HUDEP-2 (cell line): ENCODE measurements around the gene GCK.

Experiments used
- DNase-seq, 76 experiments: peaks; one replicate each; lab custom pipeline; 2025; ENCODE audit not compliant: unreplicated experiment in 76 of 76; lab: John Stamatoyannopoulos, UW

GCK gene

DNA sequence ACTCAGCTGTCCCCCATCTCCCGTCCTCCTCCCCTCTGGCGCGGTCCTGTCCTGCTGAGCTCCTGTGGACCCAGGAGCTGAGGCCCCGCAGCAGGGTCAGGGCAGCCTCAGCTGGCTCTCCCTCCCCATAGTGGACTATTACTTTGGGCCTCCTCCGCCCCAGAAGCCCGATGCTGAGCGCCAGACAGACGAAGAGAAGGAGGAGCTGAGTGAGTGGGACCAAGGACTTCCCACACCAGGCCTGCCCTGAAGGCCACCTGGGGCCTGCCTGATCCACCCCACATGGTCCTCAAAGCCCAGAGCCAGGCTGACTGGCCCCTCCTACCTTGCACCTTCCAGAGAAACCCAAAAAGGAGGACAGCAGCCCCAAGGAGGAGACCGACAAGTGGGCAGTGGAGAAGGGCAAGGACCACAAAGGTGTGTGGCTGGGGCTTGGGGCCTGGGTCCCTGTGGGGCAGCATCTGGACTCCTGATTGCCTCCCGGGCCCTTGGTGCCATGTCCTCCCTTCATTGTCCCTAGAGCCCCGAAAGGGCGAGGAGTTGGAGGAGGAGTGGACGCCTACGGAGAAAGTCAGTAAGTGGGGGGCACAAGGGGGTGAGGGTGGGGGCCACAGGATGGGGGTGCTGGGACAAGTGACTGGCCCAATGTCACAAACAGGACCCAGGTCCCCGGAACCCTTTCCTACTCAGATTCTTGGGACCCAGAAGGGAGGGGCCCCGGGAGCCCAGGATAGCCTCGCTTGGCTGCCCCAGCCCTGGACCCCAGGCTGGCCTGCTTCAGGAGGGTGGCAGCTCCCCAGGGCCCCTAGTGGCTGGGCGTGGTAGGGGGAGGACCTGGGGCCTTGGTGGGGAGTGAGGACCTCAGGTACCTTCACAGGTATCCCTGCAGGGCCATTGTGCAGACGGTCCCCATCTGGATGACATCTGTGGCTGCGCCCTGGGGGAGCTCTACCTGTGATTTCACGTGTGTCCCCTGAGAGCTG, 80.2 kb downstream of the GCK start:
- DNase-seq = no peak

DNA sequence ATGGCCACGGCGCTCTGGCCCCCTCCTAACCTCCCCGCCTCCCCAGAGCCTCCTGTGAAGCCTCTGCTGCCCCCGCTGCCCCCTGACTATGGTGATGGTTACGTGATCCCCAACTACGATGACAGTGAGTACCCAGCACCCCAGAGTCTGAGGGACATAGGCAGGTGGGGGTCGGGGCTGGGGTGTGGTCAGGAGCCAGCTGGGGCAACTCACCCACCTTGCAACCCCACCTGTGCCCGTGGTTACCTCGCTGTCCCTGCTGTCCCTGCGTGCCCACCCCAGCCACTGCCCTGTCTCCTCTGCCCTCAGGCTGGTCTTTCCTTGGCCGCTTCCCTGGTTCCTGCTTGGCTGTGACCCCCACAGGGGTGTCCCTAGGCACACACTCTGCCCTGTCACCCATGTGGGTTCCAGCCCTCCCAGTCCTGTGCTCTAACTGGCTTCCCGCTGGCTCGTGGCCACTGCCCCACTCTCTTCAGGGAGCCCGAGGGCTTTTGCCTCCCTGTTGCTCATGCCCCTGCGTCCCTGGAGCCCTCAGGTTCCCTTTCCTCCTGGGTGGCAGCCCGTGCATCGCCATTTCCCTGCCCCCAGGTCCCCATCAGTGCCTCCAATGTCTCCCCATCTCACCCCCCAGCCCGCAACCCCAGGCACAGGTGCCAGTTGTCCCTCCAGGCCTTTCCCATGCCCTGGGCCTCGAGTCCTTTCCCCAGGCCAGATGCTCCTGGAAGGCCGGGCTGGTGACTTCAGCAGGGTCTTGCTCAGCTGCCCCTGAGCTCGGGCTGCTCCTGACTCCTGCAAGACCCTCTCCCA, 81.1 kb downstream of the GCK start:
- no peak for DNase-seq

DNA sequence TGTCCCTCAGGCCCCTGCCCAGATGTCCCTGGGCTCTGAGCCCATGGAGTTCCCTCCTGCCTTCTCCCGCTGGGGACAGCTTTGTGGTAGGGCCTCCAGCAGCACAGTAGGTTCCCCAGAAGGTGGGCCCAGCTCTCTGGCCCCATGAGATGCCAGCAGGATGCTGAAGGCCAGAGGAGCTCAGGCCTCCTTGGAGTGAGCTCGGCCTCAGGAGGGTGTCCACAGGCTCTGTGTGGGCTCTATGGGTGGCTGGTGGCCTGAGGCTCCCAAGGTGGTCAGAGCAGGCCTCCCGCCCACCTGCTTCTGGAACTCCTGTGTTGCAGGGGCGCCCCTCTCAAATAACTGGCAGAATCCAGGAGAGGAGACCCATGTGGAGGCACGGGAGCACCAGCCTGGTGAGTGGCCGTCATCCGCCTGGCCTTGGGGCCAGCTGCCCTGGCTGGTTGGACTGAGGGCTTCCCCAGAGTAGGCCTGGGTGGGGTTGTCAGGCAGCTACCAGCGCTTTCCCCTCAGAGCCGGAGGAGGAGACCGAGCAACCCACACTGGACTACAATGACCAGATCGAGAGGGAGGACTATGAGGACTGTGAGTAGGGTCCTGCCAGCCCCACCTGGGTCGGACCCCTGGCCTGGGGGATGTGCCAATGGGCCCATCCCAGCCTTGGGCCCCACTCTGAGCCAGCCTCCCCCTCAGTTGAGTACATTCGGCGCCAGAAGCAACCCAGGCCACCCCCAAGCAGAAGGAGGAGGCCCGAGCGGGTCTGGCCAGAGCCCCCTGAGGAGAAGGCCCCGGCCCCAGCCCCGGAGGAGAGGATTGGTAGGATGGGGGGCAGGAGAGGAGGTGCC, 81.9 kb downstream of the GCK start:
- DNase-seq = no peak

DNA sequence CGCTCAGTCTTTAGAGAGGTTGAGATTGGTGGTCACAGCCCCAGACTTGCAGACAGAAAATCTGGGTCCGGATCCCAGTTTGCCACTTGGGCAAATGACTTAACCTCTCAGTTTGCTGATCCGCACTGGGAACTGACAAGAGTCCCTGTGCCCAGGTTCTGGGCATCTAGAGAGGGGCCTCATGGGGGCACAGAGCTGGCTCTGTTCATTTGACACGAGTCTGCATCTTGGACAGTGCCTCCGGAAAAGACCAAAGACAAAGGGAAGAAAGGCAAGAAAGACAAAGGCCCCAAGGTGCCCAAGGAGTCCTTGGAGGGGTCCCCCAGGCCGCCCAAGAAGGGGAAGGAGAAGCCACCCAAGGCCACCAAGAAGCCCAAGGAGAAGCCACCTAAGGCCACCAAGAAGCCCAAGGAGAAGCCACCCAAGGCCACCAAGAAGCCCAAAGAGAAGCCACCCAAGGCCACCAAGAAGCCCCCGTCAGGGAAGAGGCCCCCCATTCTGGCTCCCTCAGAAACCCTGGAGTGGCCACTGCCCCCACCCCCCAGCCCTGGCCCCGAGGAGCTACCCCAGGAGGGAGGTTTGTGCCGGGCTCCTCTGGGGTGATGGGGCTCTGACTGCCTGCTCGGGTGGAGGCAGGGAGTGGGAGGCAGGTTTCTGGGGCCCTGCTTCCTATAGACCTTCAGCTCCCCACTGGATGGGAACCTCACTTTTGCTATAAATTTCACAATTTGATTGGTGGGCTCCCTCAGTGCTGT, 82.8 kb downstream of the GCK start:
- DNase-seq = no peak

DNA sequence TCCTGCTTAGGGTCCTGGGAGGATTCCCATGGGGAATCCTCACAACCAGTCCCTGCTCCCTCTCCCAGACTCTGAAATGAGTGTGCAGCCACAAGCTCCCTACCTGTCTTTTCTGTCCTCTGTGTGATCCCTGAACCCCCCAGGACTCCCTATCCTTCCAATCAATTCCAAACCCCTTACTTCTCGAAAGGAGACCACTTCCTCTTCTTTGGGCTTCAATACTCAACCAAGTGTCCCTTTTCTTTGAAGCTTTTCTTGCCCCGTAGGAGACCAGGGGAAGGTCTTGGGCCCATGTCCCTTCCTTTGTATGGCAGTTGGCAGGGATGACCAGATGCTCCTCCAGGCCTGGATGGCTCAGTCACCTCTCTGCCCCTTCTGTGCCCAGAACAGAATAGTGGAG, 83.4 kb downstream of the GCK start:
- DNase-seq = no peak

DNA sequence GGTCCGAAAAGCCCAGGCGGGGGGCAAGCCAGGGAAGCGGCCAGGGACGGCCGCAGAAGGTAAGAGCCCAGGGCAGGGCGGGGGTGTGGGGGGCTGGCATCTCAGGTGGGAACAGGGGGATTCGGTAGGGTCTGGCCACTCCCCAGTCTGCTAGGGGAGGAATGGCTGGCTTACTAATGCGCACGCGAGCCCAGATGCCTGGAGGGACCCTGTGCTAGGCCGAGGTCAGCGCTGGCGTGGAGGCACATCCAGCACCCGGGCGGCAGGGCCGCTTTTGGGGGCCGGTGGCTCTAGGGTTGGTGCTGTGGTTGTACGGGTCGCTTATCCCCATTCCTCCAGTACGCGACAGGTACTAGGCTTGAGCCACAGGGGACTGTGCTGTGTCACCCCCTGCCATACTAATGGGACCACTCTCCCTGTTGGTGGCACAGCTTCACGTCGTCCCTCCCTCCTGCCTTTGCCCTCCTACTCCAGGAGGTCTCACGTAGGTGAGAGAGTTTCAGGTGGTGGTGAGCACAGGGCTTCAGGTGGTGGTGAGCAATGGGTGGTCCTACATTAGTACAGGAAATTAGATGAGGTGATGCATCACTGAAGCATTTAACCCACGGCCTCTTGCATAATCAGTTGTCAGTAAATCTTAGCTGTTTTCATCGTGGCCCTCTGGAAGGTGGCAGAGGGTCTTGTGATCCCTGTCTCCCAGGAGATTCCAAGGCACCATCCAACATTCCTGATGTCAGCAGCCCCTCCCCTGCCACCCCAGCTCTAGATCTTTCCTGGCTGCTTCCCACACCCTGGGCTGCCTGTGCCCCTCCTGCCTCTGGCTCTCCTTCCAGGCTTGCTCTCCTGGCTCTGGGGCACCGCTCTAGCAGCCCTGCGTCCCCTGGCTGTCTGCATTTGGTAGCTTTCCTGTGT, 84.1 kb downstream of the GCK start:
- no peak for DNase-seq

DNA sequence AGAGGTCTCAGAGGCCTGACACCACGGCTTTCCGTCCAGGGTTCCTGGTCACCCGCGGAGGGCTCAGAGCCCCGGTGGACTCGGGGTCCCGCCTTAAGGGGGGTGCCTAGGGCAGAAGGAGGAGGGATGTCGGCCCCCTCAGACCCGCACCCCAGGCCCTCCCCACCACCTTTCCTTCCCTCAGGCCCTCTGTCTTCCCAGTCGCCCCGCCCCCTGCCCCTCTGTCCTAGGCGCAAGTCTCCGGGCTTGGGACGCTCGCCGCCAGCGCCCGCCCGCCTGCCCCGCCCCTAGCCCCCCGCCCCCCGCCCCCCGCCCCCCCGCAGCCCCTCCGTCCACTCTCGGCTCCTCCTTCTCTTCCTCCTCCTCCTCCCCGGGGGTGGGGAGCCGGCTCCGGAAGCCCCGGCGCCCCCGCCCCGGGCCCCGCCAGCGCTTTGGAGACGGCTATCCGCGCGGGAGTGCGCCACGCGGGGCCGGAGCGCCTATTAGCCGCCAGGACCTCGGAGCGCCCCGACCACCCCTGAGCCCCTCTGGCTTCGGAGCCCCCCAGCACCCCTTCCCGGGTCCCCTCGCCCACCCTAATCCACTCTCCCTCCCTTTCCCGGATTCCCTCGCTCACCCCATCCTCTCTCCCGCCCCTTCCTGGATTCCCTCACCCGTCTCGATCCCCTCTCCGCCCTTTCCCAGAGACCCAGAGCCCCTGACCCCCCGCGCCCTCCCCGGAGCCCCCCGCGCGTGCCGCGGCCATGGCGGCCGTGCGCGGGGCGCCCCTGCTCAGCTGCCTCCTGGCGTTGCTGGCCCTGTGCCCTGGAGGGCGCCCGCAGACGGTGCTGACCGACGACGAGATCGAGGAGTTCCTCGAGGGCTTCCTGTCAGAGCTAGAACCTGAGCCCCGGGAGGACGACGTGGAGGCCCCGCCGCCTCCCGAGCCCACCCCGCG, 85.0 kb downstream of the GCK start, which contains the start of gene AEBP1:
Gene AEBP1, plus strand, starts transcription at position 423 of the 937 bp plus-strand sequence. Its CDS starts 321 bp downstream, at position 744.
- no peak for DNase-seq

DNA sequence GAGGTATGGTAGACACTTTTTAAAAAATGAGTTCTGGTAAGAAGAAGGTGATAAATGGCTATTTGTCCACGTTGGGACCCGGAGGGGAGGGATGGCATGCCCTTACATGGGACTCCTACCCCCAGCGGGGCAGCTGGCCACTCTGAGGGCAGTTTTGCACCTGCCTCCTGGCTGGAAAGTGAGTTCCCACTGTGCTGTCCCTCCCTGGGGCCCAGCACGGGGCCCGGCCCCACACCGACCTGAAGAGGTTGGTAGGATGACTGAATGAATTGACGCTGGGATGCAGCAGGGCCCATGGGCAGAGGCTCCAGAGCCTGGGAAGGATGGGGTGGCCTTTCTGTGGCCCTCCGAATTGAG, 85.7 kb downstream of the GCK start:
- DNase-seq = no peak

DNA sequence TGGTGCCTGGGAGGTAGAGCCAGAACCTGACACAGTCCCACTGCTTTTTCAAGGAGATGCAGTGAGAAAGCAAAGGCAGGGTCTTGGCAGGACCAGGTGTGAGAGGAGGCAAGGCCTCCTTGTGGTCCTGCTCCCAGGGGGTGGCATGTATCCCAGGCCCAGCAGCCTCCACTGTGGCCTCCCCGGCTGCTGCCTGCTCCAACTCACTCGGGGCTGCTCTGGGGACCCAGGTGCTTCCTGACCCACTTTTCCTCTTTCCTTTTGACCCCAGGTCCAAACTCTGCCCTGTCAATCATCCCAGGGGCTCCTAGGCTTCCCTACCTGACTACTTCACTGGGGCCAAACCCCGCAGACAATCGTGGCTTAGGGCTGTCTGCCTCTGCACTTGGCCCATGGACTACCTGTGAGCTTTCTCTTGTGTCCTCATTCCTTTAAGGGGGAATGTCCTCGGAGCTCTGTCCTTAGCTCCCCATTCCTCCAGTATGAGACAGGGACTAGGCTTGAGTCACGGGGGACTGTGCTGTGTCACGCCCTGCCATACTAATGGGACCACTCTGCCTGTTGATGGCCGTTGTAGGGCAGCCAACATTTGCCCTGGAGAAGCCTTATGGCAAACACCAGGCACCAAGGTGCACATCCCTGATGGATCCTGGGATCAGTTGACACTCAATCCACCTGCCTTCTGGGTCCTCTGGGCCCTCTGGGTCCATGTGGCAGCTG, 86.2 kb downstream of the GCK start:
- DNase-seq = no peak

DNA sequence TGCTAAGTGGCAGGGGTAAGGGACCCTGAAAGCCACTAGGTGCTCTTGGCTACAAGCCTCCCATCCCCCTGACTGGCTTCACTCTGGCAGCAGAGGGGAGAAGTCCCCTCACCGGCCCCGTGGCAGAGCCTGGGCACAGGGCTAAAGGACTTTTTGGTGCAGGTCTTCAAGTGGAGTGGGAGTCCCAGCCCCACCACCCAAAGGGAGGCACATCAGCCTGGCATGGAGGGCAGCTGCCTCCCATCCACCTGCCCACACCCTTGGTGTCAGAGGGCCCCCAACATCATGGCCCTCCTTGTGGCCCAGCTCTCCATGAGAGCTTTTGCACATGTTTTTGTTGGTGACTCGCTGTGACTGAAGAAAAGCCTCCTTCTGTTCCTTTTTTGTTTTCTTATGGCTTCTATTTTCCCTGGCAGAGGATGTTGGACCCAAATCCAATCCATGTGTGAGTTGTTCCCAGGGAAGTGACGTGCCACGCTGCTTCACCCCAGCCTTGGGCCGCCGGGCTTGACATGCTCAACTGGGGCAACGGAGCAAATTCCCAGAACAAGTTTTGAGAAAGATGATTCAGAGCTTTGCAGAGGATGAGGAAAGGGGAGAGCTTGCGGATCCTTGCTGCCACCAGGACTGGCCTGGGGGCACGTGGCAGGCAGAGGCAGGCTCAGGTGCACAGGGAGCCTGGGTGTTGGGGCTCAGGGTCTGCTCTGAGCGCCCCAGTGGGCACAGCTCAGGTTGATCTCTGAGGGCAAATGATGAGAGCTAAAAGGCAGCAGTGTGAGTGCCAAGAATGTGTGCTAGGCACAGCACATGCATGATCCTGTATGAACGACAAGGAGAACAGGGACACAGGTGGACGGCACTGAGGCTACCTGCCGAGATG, 87.0 kb downstream of the GCK start:
- DNase-seq = no peak

DNA sequence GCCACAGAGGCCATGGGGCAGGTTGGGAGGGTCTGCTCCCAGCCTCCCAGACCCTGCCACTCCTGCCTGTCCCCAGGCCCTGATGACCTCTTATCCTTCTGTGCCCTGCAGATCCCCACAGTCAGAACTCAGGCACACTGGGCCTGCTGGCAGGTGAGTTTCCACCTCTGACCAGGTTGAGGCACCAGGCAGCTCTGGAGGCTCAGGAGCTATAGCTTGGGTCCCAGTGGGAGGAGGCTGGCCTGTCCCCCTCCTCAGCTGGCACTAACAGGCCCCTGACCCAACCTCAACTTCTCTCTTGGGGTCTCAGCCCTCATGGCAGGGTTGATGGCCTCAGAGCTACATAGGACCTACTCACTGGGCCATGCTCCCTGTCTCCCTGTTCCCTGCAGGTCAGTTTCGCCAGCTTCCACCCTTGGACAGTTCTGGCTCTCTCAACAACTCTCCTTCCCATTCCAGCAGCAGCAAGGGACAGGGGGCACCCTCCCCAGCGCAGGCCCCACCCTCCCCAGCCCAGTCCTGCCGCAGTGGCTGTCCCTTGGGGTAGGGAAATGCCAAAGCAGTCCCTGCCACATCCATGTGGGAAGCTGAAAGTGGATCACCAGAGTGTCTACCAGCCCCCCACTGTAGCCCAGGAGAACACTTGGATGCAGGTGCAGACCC, 87.8 kb downstream of the GCK start:
- no peak for DNase-seq

DNA sequence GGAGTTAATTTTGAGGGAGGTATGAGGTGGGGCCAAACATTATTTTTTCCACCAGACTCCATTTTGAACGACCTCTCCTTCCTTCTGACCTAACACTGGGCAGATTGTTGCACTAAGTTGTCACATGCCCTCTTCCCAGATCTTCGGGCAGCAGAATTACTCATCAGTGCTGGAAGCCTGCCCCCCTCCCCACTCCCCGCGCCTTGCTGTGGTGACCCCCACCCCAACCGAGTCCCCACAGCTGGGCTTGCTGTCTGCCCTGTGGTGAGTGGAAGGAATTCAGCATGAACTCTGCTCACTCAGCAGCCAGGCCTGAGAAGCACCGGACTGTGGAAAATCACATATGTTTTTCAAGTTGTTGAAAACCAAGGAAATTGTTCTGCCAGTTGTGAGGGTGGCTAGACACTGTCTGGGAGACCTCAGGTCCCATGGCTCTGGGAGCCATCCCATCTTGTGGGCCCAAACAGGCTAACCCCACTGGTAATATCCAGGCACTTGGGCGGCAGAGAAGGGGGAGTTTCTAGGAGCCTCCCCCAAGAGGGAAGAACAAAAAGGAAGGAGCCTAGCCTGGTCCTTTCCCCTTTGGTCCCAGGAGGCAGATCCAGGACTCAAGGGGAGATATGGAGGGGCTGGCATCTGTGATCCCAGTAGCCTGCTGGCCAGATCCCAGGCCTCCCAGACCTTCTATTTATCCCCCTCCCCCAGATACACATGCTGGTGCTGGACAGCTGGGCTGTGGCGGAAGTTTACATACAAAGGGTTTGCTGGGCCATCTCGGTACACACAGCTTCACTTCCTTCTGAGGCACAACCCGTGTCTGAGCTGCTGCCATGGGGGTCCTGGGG, 88.6 kb downstream of the GCK start:
- no peak for DNase-seq

DNA sequence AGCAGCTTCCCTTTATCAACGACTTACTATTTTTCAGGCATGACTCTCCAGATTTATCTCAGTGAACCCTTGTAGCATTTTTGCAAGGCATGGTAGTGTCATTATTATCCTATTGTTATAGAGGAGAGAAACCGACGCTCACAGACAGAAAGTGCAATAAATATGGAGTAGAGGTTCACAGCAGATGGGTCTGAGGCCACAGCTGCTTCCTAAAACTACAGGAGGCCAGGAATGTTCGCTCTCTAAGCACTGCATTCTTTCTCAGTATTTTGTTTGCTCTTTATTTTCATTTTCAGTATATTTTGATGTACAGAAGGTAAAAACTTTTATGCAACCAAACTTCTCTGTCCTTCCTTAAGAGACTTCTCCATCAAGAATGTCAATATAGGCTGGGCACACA, 89.6 kb downstream of the GCK start:
- no peak for DNase-seq

DNA sequence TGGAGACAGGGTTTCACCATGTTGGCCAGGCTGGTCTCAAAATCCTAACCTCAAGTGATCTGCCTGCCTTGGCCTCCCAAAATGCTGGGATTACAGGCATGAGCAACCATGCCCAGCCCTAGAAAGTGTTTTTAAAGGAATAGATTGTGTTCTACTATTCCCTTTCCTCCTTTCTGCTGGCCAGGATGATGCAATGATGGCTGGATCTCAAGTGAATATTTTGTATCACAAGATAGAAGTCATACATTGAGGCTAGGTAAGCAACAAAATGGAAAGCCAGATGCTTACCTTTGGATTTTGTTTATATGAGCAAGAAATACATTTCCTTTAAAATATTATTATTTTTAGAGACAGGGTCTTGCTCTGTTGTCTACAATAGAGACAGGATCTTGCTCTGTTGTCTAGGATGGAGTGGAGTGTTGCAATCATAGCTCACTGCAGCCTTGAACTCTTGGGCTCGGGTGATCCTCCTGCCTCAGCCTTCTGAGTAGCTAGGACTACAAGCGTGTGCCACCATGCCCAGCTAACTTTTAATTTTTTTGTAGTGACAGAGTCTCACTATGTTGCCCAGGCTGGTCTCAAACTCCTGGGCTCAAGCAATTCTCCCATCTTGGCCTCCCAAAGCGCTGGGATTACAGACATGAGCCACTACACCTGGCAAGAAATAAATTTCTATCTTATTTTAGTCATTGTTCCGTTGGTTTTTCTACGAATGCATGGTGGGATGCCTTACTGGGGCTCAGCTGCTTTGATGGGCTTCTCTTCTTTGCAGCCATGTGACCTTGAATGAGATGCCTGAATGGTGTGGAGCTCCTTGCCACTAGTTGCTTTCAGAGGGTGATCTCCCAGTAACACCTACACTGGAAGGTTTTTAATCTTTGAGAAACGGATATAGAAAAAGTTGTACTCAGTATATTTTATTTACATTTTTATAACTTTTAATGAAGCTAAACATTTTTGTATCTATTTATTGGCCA, 90.9 kb downstream of the GCK start:
- DNase-seq = no peak
